Stimulated activated CD4-positive, alpha-beta T cell treated with anti-CD3 and anti-CD28 coated beads, Interleukin-1b, Interleukin-23, amount 100 ng/mL, for 1 hour (primary cell): ENCODE results near the gene PRCC.

Source experiments
- DNase-seq, 2 donors: peaks; one replicate each; pipeline ENCODE4 v3.0.0-alpha.2; 2020; ENCODE audit warnings: low read depth in 2 of 2

PRCC gene

GRCh38 chr1:156813750-156814570 lies 46.6 kb downstream of the PRCC start:
- peak; percentile 34 to 60 for DNase-seq

GRCh38 chr1:156814571-156815260 lies 47.4 kb downstream of the PRCC start:
- no peak for DNase-seq

- DNase-seq, result no peak
Measured at GRCh38 chr1:156815307-156815826, 48.0 kb downstream of the PRCC start.

GRCh38 chr1:156815961-156816422 lies 48.7 kb downstream of the PRCC start:
- DNase-seq, result no peak

GRCh38 chr1:156816561-156817328 lies 49.4 kb downstream of the PRCC start, which contains the start of gene SH2D2A:
Gene SH2D2A (minus strand): TSS chr1:156816848. CDS start chr1:156816708, 140 bp downstream.
- peak; percentile 77 to 92 for DNase-seq

- no peak for DNase-seq
Measured at GRCh38 chr1:156821801-156822200, 54.5 kb downstream of the PRCC start.

GRCh38 chr1:156822680-156823079 lies 55.3 kb downstream of the PRCC start:
- DNase-seq, result no peak

GRCh38 chr1:156823210-156823790 lies 56.0 kb downstream of the PRCC start:
- no peak for DNase-seq

- no peak for DNase-seq
Measured at GRCh38 chr1:156826630-156827029, 59.3 kb downstream of the PRCC start.

GRCh38 chr1:156828400-156829124 lies 61.2 kb downstream of the PRCC start:
- no peak for DNase-seq

GRCh38 chr1:156832434-156832833 lies 65.1 kb downstream of the PRCC start:
- DNase-seq, result no peak

GRCh38 chr1:156833603-156834002 lies 66.3 kb downstream of the PRCC start:
- no peak for DNase-seq

- DNase-seq, result no peak
Measured at GRCh38 chr1:156834322-156834721, 67.0 kb downstream of the PRCC start.

- no peak for DNase-seq
Measured at GRCh38 chr1:156836041-156836654, 68.8 kb downstream of the PRCC start.

GRCh38 chr1:156836892-156837291 lies 69.6 kb downstream of the PRCC start:
- no peak for DNase-seq

GRCh38 chr1:156838972-156839371 lies 71.6 kb downstream of the PRCC start:
- DNase-seq, result no peak

- no peak for DNase-seq
Measured at GRCh38 chr1:156839426-156840109, 72.2 kb downstream of the PRCC start.

- DNase-seq, result no peak
Measured at GRCh38 chr1:156840186-156840897, 73.0 kb downstream of the PRCC start.

- no peak for DNase-seq
Measured at GRCh38 chr1:156840898-156841279, 73.6 kb downstream of the PRCC start.
